CD4-positive, alpha-beta T cell treated with Interleukin-1 beta for 1 hour (primary cell): ENCODE data around the gene AQP7.
"Not testable (repeated sequence)": the region's sequence is repeated elsewhere in the genome, so short reads cannot be mapped to it uniquely, and the experiment has no call there.

Experiments
- DNase-seq, 2 donors: peaks; one replicate each; pipeline ENCODE4 v3.0.0-alpha.2; 2020 to 2022

Gene AQP7

DNA sequence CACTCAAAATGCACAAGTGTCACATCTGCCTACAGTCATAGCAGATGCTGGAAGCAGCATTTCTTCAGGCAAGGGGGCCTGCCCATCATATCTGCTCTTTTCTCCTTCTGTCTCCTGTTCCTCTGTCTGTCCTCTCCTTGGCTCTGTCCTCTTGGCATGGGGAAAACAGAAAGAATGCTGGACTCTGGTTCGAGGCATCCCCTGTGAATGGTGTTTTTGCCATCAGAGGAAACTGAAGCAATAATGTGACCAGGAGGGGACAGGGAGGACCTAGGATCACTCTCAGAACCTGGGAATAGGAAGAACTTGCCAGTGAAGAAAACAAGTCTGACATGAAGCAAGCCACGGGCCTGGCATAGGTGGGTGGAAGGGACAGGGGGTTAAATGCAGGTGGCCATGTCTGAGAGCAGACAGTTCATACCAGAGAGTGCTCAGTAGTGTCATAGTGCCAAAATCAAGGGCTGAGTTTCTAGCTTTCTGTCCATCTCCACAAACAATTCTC, 35.3 kb downstream of the AQP7 start:
- DNase-seq: no peak

DNA sequence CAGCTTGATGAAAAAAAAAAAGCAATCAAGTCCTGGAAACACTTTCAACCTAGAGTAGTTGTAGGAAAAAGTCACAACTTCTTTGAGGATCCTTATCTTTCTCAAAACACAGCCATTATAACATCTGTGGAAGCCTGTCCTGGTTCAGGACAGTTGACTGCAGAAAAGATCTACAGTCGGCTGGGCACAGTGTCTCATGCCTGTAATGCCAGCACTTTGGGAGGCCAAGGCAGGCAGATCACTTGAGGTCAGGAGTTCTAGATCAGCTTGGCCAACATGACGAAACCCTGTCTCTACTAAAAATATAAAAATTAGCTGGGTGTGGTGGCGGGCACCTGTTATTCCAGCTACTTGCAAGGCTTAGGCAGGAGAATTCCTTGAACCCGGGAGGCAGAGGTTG, 37.6 kb downstream of the AQP7 start:
- DNase-seq: not testable (repeated sequence)

DNA sequence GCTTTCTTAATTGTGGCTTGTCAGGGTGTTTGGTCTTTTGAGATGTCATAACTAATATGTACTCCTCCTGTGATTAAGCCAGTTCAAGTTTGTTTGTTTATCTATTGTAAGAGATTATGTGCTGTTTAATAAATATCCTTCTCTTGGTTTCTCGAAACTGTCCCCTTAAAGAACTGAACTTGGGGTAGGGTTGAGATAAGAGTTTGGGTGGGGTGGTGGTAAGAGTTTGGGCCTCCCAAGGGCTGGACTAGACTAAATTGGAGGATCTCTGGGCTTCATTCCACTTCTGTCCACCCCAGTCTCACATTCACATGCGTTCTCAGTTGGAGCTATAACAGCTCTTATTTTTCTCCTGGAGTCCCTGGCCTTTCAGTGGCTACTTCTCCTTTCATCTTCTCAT, 38.2 kb downstream of the AQP7 start:
- no peak for DNase-seq

DNA sequence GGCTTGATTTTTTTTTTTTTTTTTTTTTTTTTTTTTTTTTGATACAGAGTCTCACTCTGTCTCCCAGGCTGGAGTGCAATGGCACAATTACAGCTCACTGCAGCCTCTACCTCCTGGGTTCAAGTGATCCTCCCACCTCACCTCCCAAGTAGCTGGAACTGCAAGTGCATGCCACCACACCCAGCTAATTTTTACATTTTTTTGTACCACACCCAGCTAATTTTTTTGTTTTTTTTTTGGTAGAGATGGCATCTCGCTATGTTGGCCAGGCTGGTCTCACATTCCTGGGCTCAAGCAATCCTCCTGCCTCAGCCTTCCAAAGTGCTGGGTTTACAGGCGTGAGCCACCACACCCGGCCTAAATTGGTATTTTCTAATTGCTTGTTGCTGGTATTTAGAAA, 43.7 kb downstream of the AQP7 start:
- not testable (repeated sequence) for DNase-seq

DNA sequence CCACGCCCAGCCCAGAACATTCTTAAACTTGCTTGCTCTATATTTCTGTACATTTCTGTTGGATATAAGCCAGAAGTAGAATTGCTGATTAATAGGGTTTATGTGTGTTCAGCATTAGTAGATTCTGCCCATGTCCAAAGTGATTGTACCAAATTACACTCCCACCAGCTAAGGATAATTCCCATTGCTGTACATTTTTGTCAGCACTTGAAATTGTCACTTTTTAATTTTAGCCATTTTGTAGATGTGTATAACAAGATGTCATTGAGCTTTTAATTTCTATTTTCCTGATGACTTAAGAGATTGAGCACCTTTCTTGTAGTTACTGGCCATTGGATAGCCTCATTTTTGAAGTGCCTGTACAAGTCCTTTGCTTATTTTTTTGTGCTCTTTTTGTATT, 46.4 kb downstream of the AQP7 start:
- DNase-seq: no peak

DNA sequence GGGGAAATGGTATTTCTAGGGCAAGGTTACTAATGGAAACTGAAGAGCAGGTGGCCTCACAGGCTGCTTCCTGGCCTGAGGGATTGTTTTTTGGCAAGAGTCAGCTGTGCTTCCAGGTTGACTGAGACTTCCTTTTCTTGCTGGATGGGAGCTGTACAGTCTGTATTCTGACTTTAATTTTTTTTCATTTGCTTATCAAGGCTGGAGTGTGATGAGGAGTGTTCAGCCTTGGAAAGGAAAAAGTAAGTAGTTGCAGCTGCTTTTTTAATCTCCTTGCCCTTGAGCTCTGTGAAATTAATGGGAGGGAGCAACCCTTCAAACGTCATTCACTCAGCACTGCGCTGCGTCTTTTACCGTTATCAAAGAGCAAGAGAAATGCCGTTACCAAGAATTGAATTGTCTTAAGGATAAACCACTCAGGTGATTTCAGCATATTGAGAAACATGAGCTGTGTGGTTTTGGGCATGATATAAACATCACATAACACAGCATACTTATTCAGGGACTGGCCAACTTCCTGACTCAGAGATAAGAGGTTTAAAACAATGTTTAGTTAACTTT, 47.6 kb downstream of the AQP7 start:
- no peak for DNase-seq

DNA sequence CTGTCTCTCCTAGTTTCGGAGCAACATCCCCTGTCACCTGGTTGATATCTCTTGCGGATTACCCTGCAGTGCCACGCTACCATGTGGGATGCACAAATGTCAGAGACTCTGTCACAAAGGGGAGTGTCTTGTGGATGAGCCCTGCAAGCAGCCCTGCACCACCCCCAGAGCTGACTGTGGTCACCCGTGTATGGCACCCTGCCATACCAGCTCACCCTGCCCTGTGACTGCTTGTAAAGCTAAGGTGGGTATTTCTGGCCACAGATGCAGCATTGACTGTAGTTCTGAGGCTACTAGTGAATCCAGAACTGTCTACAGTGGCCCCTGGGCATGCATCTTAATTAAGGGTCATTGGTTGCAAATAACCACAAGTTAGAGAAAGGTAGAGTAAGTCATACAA, 50.8 kb downstream of the AQP7 start:
- no peak for DNase-seq

DNA sequence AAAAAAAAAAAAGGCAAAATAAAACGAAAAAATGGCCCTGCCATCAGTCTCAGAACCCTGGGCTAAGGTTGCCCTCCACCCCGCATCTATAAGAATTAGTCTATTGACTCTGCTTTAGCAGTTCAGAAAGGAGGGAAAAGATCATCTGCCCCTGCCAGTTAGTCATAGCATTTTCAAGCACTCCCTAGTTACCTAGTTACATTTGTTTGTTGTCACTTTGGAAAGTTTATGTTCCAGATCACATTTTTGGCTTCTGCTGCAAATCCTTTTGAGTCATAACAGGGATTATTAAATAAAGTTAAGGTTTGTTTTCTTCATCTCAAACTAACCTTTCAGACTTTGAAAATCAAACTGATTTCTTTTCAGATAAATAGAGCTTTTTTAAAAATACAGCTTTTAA, 52.1 kb downstream of the AQP7 start:
- DNase-seq: no peak

DNA sequence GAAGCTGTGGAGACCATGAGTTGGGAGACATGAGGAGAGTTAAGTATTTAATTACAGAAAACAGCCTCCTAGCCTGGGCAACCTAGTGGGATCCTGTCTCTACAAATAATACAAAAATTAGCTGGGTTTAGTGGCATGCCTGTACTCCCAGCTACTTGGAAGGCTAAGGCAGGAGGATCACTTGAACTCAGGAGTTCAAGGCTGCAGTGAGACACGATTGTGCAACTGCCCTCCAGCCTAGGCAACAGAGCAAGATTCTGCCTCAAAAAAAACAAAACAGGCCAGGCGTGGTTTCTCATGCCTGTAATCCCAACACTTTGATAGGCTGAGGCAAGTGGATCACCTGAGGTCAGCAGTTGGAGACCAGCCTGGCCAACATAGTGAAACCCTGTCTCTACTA, 52.6 kb downstream of the AQP7 start:
- DNase-seq: no peak

DNA sequence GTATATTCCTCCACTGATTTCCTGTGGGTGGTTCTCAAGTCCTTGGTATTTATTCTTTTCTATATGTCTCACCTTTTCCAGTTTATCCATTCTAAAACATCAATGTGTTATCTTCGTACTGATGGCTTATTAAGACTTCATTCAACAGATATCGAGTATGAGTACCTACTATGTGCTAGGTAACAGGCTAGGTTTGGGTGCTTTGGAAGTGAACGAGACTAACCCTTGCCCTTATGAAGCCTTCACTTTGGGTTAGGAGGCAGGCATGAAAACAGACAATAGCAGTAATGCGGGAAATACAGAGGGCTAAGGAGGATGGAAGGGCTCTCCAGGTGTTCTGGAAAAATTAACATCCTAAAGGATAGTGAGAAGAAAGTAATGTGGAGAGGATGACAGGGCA, 53.4 kb downstream of the AQP7 start:
- no peak for DNase-seq

DNA sequence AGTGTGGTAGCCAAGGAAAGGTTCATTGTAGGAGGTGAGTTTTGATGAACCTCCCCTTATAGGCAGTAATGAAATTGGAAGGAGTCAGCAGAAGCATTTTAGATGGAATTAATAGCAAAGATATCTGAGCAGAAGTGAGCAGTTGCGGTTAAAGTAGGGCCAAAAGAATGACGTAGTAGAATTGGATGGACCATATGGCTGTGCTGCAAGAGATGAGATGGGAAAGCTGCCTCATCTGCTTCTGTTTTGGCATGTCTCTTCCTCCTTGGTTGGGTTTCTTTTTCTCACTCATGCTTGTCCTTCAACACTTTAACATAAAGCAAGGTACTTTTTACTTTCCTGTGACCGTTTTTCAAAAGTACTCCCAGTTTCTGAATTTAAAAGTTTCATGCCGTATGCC, 55.8 kb downstream of the AQP7 start:
- DNase-seq: no peak

DNA sequence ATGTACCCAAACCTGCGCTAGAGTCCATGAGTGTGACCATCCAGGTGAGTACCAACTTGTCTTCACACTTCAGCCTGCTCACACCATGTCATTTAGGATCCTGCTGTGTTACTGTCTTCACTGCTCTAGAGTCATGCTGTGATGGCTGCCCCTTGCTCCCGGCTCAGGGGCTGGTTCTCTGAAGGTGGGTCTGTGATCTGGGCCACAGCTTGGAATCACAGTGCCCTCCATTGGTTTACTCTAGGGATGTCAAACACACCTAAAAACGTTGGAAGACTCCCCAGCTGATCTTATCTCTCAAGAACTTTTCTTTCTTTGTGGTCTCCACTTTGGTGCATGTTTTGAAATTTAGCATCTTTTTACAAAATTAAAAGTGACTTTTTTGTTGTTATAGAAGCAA, 58.2 kb downstream of the AQP7 start:
- DNase-seq: no peak

DNA sequence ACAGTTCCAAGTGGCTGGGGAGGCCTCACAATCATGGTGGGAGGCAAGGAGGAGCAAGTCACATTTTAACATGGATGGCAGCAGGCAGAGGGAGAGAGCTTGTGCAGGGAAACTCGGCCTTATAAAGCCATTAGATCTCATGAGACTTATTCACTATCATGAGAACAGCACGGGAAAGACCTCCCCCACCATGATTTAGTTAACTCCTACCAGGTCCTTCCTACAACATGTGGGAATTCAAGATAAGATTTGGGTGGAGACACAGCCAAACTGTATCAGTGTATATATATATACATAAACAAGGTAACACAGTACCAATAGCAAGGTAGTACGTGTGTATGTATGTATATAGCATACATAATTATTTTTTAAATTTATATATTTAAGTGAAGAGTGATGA, 61.2 kb downstream of the AQP7 start:
- DNase-seq: no peak

DNA sequence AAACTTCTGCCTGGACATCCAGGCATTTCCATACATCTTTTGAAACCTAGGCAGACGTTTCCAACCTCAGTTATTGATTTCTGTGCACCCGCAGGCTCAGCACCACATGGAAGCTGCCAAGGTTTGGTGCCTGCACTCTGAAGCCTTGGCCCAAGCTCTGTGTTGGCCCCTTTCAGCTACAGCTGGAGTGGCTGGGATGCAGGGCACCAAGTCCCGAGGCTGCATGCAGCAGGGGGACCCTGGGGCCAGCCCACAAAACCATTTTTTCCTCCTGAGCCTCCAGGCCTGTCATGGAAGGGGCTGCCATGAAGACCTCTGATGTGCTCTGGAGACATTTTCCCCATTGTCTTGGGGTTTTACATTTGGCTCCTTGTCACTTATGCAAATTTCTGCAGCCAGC, 62.2 kb downstream of the AQP7 start:
- no peak for DNase-seq
